Panc1 (cell line): ENCODE results near the gene CSMD2. TPM values are rescaled to one million over a fixed set of nuclear protein-coding genes. Genes with fewer than 3 reads are reported as not detected.

ENCODE experiments used
- ATAC-seq: fragments of 200-7000 bp; cut with Tn5 transposase; 2 replicates; pipeline ENCODE4 v1.9.1; 2020; ENCODE audit warnings: mild to moderate bottlenecking, moderate library complexity
- BruUV-seq: library from RNA; stranded (reverse); fragments of 400-500 nt; replicated peaks from 2 replicates; lab custom pipeline; 2021; lab: Mats Ljungman, UMichigan
- CTCF ChIA-PET: fragments of 300-600 bp; sonication (Branson Sonifier 250); formaldehyde crosslinking; loops from one replicate; lab custom pipeline; 2022; ENCODE audit warnings: antibody characterized with exemption; lab: Charles Lee
- POLR2A ChIA-PET: fragments of 300-600 bp; sonication (Branson Sonifier 250); formaldehyde crosslinking; loops from one replicate; lab custom pipeline; 2022; ENCODE audit warnings: antibody characterized with exemption; lab: Charles Lee
- DNase-seq: peaks from one replicate; pipeline ENCODE4 v3.0.0-alpha.2; 2010; ENCODE audit warnings: low read depth, low spot score
- H3K27ac ChIP-seq: 2 replicates; pipeline ENCODE4 v1.5.1; 2011; ENCODE audit warnings: mild to moderate bottlenecking, low read length, inconsistent platforms
- H3K27me3 ChIP-seq: fragments of 200-500 bp; sonication (Bioruptor generic); 2 replicates; pipeline ENCODE4 v1.6.0; 2014; ENCODE audit warnings: low read length, inconsistent platforms; ENCODE audit not compliant: control insufficient read depth, insufficient read depth
- H3K36me3 ChIP-seq: fragments of 200-500 bp; sonication (Bioruptor generic); 2 replicates; pipeline ENCODE4 v1.5.1; 2014; ENCODE audit warnings: inconsistent platforms, mild to moderate bottlenecking, low read length, moderate library complexity; ENCODE audit not compliant: control insufficient read depth, insufficient read depth
- H3K4me1 ChIP-seq: 2 replicates; pipeline ENCODE4 v1.5.1; 2011; ENCODE audit warnings: inconsistent platforms, mild to moderate bottlenecking, low read length, moderate library complexity; ENCODE audit not compliant: control insufficient read depth, insufficient read depth
- H3K4me3 ChIP-seq, 2 experiments: 2 replicates each; pipeline ENCODE4 v1.5.1; 2011 to 2012; ENCODE audit warnings: low read depth in 2 of 2, low read length in 2 of 2, mild to moderate bottlenecking in 2 of 2, inconsistent platforms in 1 of 2, moderate library complexity in 1 of 2
- H3K9me3 ChIP-seq: fragments of 200-500 bp; sonication (Bioruptor generic); 2 replicates; pipeline ENCODE4 v1.5.1; 2014; ENCODE audit warnings: low read depth, mild to moderate bottlenecking, inconsistent platforms, low read length, moderate library complexity; ENCODE audit not compliant: control insufficient read depth, insufficient read depth
- POLR2AphosphoS5 ChIP-seq: IDR thresholded peaks from 2 replicates; pipeline ENCODE4 v1.6.1; 2012; ENCODE audit warnings: mild to moderate bottlenecking, low read depth, low read length, moderate library complexity
- SIN3A ChIP-seq: IDR thresholded peaks from 2 replicates; pipeline ENCODE4 v1.6.1; 2012; ENCODE audit warnings: low read depth, mild to moderate bottlenecking, low read length, moderate library complexity, borderline replicate concordance; ENCODE audit not compliant: insufficient read depth
- TCF7L2 ChIP-seq: IDR thresholded peaks from 2 replicates; pipeline ENCODE4 v1.6.1; 2011; ENCODE audit warnings: mild to moderate bottlenecking, low read depth, low read length, inconsistent platforms
- in situ Hi-C: cut with HindIII; loops from 2 replicates; pipeline ENCODE4 v1.10.0; 2016; ENCODE audit warnings: low sequenced_read_pairs, low pct_unique_long_range_greater_than_20kb
- intact Hi-C: fragments of 100-400 bp; cut with micrococcal nuclease; formaldehyde crosslinking; loops from one replicate; pipeline ENCODE4 v1.10.0; 2022; ENCODE audit not compliant: unreplicated experiment
- total RNA-seq: library from RNA; stranded (reverse); gene quantifications from one replicate; pipeline ENCODE4 v1.2.1, GENCODE V29; 2021; ENCODE audit not compliant: unreplicated experiment
- TF ChIP-seq, protein P1 (sequence below), 2 experiments: IDR thresholded peaks; 2 replicates each; pipeline ENCODE4 v1.6.1; 2011 to 2012; ENCODE audit warnings: low read depth in 2 of 2, control low read depth in 1 of 2, low read length in 1 of 2, mild to moderate bottlenecking in 1 of 2, moderate library complexity in 1 of 2; ENCODE audit not compliant: insufficient read depth in 1 of 2
- TF ChIP-seq, protein P2 (sequence below): fragments of 450-650 bp; IDR thresholded peaks from 2 replicates; pipeline ENCODE4 v1.5.1; 2017; ENCODE audit warnings: mild to moderate bottlenecking

Gene CSMD2
- total RNA-seq, 1 experiment from 2014 or later, result not detected

GRCh38 chr1:33697816-33698215 is 467.2 kb downstream of the CSMD2 start:
- TF ChIP-seq, protein P1, sequence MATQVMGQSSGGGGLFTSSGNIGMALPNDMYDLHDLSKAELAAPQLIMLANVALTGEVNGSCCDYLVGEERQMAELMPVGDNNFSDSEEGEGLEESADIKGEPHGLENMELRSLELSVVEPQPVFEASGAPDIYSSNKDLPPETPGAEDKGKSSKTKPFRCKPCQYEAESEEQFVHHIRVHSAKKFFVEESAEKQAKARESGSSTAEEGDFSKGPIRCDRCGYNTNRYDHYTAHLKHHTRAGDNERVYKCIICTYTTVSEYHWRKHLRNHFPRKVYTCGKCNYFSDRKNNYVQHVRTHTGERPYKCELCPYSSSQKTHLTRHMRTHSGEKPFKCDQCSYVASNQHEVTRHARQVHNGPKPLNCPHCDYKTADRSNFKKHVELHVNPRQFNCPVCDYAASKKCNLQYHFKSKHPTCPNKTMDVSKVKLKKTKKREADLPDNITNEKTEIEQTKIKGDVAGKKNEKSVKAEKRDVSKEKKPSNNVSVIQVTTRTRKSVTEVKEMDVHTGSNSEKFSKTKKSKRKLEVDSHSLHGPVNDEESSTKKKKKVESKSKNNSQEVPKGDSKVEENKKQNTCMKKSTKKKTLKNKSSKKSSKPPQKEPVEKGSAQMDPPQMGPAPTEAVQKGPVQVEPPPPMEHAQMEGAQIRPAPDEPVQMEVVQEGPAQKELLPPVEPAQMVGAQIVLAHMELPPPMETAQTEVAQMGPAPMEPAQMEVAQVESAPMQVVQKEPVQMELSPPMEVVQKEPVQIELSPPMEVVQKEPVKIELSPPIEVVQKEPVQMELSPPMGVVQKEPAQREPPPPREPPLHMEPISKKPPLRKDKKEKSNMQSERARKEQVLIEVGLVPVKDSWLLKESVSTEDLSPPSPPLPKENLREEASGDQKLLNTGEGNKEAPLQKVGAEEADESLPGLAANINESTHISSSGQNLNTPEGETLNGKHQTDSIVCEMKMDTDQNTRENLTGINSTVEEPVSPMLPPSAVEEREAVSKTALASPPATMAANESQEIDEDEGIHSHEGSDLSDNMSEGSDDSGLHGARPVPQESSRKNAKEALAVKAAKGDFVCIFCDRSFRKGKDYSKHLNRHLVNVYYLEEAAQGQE (IDR thresholded peaks at IDR 0.05; ENCODE audit: insufficient read depth in 1 of 2, low read depth in 2 of 2, low read length in 1 of 2), result no peak
- TF ChIP-seq TCF7L2 (no peak), POLR2AphosphoS5 (no peak), SIN3A (no peak)
- TF ChIP-seq, protein P2, sequence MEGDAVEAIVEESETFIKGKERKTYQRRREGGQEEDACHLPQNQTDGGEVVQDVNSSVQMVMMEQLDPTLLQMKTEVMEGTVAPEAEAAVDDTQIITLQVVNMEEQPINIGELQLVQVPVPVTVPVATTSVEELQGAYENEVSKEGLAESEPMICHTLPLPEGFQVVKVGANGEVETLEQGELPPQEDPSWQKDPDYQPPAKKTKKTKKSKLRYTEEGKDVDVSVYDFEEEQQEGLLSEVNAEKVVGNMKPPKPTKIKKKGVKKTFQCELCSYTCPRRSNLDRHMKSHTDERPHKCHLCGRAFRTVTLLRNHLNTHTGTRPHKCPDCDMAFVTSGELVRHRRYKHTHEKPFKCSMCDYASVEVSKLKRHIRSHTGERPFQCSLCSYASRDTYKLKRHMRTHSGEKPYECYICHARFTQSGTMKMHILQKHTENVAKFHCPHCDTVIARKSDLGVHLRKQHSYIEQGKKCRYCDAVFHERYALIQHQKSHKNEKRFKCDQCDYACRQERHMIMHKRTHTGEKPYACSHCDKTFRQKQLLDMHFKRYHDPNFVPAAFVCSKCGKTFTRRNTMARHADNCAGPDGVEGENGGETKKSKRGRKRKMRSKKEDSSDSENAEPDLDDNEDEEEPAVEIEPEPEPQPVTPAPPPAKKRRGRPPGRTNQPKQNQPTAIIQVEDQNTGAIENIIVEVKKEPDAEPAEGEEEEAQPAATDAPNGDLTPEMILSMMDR, result no peak
- no peaks in the 10 kb centered on the region; the same call in 1 of the 2 replicates for H3K36me3 ChIP-seq
- no peak for DNase-seq
- BruUV-seq, result no TSS peak
- no peaks in the 10 kb centered on the region for H3K4me1 ChIP-seq
- no peak for ATAC-seq
- no peak overlapping the region for H3K27ac ChIP-seq
- intact Hi-C loops, result no loop called here
- no peaks in the 10 kb centered on the region for H3K9me3 ChIP-seq
- POLR2A ChIA-PET, result no interaction called here
- CTCF ChIA-PET, result no interaction called here
- peaks cover 5% of the 10 kb centered on the region; the same call in 1 of the 2 replicates for H3K27me3 ChIP-seq
- no peak overlapping the region for H3K4me3 ChIP-seq
- in situ Hi-C loops, result no loop called here

DNA sequence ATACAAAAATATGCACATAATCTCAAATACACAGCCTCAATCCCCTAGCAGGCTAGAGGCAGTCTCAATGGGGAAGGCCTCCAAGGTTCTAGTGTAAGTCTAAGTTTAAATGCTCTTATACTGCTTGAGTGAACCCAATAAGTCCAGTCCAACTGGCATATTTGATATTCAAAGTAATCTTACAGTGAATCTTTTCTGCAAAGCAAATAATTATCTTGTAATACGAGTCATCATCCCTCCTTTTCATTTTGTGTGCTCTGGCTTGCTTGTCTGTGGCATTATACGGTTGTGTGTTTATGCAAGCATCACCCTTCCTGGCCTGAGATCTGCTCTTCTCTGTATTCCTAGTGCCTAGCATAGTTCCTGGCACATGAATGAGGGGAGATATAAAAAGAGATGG is 468.1 kb downstream of the CSMD2 start:
- peaks cover 5% of the 10 kb centered on the region for H3K27me3 ChIP-seq
- ATAC-seq (no peak), DNase-seq (no peak)
- no peaks in the 10 kb centered on the region for H3K9me3 ChIP-seq
- ChIA-PET POLR2A (no interaction called here), CTCF (no interaction called here)
- no peak for TF ChIP-seq TCF7L2
- TF ChIP-seq POLR2AphosphoS5, result no peak
- TF ChIP-seq SIN3A, result no peak
- TF ChIP-seq, protein P1 (IDR thresholded peaks at IDR 0.05; ENCODE audit: insufficient read depth in 1 of 2, low read depth in 2 of 2, low read length in 1 of 2), result no peak
- TF ChIP-seq, protein P2, result no peak
- H3K4me1 ChIP-seq, result no peaks in the 10 kb centered on the region
- no TSS peak for BruUV-seq
- H3K36me3 ChIP-seq, result no peaks in the 10 kb centered on the region; the same call in 1 of the 2 replicates
- intact Hi-C loops, result no loop called here
- H3K4me3 ChIP-seq, result no peak overlapping the region
- no peak overlapping the region for H3K27ac ChIP-seq
- in situ Hi-C loops, result no loop called here
